AG09319 (cell line): ENCODE results near the gene MLF2.

Experiments used
- DNase-seq: peaks from one replicate; pipeline ENCODE4 v3.0.0-alpha.2; 2010; ENCODE audit warnings: low read depth; ENCODE audit errors: extremely low read depth
- TF ChIP-seq, protein P1 (sequence below): IDR thresholded peaks from 2 replicates; pipeline ENCODE4 v1.5.1; 2011; ENCODE audit warnings: low read depth, mild to moderate bottlenecking, inconsistent platforms, low read length, moderate library complexity

MLF2 gene

DNA sequence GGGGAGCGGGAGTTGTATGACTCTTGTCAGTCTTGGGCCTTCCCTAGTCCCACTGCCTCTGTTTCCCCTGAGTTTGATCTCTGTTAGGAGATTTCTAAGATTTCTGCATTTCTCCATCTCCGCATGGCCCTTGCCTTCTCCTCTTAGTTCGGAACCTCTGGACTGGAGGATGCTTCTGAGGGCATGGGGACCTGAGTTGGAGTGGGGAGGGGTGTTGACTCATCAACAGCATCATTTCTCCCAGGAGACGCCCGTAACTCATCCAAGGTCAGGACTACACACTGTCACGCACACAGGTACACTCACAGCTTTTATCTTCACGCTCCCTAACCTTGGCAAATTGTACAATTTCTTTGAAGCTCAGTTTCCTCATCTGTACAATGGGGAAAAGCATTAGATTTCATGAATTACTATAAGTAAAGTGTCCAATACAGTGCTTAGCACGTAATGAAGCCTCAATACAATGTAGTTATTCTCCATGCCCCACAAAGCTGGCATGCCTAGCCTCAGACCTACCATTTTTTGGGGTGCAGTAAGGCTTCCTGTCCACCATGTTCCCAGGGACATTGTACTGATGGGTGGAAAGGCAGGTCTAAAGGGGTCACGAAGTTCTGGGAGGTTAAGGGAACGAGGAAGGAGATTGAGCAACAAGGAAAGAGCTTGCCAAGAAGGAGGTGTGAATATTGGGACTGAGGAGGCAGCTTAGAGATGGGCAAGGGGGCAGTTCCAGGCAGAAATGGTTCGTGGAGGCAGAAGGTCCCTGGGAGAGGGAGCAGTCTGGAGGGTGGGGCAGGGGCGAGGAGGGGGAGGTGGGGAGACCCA is 18.8 kb upstream of the MLF2 start:
- no peak for DNase-seq
- TF ChIP-seq, protein P1, sequence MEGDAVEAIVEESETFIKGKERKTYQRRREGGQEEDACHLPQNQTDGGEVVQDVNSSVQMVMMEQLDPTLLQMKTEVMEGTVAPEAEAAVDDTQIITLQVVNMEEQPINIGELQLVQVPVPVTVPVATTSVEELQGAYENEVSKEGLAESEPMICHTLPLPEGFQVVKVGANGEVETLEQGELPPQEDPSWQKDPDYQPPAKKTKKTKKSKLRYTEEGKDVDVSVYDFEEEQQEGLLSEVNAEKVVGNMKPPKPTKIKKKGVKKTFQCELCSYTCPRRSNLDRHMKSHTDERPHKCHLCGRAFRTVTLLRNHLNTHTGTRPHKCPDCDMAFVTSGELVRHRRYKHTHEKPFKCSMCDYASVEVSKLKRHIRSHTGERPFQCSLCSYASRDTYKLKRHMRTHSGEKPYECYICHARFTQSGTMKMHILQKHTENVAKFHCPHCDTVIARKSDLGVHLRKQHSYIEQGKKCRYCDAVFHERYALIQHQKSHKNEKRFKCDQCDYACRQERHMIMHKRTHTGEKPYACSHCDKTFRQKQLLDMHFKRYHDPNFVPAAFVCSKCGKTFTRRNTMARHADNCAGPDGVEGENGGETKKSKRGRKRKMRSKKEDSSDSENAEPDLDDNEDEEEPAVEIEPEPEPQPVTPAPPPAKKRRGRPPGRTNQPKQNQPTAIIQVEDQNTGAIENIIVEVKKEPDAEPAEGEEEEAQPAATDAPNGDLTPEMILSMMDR = no peak

- no peak for DNase-seq
- TF ChIP-seq, protein P1 = no peak
These were observed 18.2 kb upstream of the MLF2 start for GRCh38 chr12:6771091-6771495.

DNA sequence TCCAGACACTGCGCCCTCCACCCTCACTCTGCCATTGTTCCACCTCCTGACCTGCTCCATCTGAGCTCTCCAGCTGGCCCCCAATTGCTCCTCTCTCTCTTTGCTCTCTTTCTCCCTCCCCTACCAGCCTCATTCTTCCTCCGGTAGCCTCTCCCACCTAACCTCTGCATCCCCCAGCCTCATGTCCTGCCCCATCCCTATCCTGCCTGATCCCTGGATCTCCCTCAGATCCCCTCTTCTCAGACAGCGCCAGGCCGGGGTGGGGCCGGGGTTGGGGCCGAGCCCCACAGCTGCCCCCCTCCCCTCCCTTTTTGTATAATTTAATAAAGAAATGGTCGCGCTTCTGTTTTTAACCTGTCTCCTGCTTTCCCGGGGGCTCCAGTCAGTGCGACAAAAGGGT is 17.7 kb upstream of the MLF2 start:
- DNase-seq = no peak
- TF ChIP-seq, protein P1 = no peak

GRCh38 chr12:6770094-6770493 is 17.2 kb upstream of the MLF2 start:
- TF ChIP-seq, protein P1 = no peak
- DNase-seq = no peak

- TF ChIP-seq, protein P1 = no peak
- DNase-seq = no peak
These were observed 16.7 kb upstream of the MLF2 start for GRCh38 chr12:6769666-6770065.

GRCh38 chr12:6768990-6769389 is 16.0 kb upstream of the MLF2 start:
- TF ChIP-seq, protein P1 = no peak
- no peak for DNase-seq

- TF ChIP-seq, protein P1 = no peak
- DNase-seq = no peak
These were observed 15.5 kb upstream of the MLF2 start for GRCh38 chr12:6768437-6768914.
